ENCODE results near the gene ACP7.

DNA sequence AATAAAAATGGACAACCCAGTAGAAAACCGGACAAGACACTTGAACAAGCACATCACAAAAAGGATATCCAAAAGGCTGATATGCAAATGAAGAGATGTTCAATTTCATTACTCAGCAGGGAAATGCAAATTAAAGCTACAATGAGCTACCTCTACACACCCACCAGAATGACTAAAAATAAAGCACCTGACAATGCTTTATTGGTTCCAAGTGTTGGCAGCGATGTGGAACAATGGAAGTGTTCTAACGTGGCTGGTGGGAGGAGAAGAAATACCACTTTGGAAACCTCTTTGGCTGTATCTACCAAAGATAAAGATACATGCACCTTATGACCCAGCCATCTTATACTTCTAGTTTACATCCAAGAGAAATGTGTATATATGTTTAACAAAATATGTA, 3.7 kb upstream of the ACP7 start:
- TF ChIP-seq, protein P1, sequence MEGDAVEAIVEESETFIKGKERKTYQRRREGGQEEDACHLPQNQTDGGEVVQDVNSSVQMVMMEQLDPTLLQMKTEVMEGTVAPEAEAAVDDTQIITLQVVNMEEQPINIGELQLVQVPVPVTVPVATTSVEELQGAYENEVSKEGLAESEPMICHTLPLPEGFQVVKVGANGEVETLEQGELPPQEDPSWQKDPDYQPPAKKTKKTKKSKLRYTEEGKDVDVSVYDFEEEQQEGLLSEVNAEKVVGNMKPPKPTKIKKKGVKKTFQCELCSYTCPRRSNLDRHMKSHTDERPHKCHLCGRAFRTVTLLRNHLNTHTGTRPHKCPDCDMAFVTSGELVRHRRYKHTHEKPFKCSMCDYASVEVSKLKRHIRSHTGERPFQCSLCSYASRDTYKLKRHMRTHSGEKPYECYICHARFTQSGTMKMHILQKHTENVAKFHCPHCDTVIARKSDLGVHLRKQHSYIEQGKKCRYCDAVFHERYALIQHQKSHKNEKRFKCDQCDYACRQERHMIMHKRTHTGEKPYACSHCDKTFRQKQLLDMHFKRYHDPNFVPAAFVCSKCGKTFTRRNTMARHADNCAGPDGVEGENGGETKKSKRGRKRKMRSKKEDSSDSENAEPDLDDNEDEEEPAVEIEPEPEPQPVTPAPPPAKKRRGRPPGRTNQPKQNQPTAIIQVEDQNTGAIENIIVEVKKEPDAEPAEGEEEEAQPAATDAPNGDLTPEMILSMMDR (conservative IDR thresholded peaks at IDR 0.05; ENCODE audit: low read depth, low read length) = no peak
- TF ChIP-seq RAD21 (IDR thresholded peaks at IDR 0.05; ENCODE audit: low read length) = no peak
- no peak for TF ChIP-seq POLR2A (IDR thresholded peaks at IDR 0.05; ENCODE audit: low read depth, low read length)
- no peak for TF ChIP-seq FOS (IDR thresholded peaks at IDR 0.05; ENCODE audit: low read depth, low read length)
- no peak for TF ChIP-seq MAZ (IDR thresholded peaks at IDR 0.05; ENCODE audit: borderline replicate concordance, low read depth, low read length)
- TF ChIP-seq CEBPB (IDR thresholded peaks at IDR 0.05; ENCODE audit: low read depth, low read length) = no peak
- TF ChIP-seq RFX5 (IDR thresholded peaks at IDR 0.05; ENCODE audit: low read depth, low read length) = no peak
